GM10847 (cell line): ENCODE data around the gene HTT-AS.

Experiments used
- POLR2A ChIP-seq: IDR thresholded peaks from 2 replicates; pipeline ENCODE4 v1.6.1; 2011; ENCODE audit not compliant: insufficient read length; ENCODE audit errors: extremely low read depth

Gene HTT-AS

DNA sequence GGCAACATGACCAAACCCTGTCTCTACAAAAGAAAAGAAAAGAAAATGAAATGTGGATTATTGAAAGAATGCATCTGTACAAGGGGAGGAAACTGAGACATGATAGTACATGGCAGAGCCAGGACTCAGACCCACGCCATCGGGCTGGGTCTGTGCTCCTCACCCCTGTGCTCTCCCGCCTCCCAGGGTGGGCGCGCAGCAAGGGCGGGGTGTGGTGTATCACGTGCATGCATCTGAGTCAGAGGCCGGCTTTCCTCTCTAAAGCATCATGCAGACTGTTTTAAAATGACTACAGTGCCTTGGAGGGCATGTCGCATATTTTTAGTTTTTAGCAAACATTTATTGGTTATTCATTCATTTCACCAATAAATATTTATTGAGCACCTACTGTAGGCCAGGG, 47.8 kb downstream of the HTT-AS start:
- TF ChIP-seq POLR2A, result no peak

DNA sequence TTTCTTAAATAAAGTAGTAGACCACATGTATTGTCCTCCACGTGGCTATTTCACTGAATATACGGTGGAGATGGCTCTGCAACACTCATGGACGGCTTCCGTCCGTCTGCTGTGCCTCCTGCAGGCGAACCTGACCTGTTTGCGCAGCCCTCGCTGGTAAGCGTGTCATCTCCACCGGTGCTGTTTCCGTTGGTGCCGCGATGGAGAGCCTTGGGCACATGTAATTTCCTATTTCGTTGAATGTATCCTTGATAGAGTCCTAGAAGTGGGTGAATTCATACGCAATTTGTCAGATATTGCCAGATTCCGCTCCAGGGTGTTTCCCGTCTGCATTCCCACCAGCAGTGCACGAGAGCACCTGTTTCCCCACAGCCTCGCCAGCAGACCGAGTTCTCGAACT, 48.5 kb downstream of the HTT-AS start:
- TF ChIP-seq POLR2A, result no peak

DNA sequence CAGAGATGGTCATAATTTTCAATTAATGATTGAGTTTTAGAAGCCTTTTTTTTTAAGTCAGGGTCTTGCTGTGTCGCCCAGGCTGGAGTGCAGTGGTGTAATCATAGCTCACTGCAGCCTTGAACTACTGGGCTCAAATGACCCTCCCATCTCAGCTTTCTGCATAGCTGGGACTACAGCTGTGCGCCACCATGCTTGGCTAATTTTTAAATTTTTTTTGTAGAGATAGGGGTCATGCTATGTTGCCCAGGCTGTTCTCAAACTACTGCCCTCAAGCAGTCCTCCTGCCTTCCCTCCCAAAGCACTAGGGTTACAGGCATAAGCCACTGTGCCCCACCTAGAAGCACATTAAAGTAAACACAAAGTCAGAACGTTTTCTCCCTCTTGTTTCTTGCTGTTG, 51.7 kb downstream of the HTT-AS start:
- no peak for TF ChIP-seq POLR2A

DNA sequence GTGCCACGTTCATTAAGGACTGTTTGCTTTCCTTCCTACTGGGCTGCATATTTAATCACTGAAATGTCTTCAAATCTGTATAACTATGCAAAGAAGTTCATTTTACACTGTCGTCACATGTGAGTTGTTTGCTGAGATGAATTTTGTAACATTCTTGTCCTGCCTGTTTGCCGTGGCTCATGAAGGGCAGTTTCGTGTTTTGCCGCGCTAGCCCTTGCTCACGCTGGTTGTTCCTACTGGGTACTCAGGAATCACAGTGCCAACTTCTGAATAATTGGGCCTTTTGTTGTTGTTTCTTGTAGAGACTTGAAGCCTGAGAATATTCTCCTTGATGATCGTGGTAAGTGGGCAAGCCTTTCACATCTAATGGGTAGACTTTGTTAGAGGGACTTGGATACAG, 52.2 kb downstream of the HTT-AS start:
- no peak for TF ChIP-seq POLR2A

DNA sequence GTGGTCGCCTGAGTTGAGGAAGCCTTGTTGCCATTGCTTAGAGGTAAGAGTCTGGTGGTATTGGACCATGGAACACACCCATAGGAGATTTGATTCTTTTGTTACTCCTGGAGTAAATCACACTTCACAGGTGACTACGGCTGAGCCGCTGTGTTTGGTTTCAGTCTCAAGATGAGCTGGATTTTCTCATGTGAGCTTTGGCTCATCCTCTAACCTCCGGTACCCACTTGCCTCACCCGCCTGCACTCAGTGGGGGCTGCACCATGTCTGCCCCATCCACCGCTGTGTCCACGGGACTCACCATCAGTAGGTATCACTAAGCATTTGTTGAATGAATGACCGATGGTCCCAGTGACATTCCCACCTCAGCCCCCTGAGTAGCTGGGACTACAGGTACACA, 52.7 kb downstream of the HTT-AS start:
- no peak for TF ChIP-seq POLR2A

DNA sequence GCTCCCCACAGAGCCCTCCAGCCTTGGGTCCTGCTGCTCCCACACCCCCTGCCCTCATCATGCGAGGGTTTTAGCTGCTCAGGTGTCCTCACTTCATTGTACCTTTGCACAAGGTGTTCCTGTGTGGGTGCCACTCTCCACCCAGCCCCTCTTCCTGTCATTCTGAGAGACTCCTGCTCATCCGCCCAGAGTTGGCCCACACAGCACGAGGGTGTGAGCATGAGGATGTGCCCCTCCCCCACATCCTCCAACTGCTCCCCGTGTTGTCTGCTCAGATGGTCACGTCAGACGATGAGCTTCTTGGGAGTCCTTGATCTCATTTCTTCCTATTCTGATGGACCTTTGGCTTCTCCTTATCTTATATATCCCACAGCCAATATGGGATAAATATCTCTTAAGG, 53.2 kb downstream of the HTT-AS start:
- TF ChIP-seq POLR2A, result no peak

DNA sequence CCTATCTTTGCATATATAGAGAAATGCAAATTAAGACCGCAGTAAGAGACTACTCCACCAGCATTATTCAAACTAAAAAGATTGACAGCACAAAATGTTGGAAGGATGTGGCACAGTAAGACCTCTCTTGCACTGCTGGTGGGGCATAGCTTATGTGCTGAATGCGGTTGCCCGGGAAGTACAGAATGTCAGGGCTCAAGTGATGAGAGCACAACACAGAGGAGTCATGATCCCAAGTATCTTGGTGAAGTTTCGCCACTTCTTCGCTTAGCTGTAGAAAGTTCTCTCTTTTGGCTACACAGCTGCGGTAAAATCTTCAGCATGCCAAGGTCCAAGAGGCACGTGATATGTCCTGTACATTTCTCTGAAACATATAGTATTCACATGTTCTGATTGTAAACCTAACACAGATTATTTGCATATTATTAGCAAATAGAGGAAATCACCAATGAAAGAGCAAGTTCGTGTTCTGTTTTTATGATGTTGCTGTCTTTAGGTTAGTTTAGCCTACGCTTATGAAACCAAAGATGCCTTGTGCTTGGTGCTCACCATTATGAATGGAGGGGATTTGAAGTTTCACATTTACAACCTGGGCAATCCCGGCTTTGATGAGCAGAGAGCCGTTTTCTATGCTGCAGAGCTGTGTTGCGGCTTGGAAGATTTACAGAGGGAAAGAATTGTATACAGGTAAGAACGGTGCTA, 55.0 kb downstream of the HTT-AS start:
- TF ChIP-seq POLR2A, result no peak

DNA sequence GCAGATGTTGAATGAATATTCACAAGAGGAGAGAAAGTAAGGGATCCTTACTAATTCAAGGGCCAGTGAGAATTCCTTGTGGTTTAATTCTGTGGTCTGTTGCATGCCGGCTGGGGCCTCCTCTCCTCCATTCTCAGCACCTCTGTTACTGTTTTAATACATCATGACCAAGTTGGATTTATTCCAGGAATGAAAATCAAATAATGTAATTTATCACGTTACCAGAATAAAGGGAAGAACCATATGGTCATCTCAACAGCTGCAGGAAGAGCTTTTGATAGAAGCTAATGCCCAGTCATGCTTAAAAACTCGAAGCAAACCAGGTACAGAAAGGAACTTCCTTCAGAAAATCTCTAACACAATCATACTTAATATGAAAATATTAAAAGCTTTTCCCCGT, 56.8 kb downstream of the HTT-AS start:
- no peak for TF ChIP-seq POLR2A

DNA sequence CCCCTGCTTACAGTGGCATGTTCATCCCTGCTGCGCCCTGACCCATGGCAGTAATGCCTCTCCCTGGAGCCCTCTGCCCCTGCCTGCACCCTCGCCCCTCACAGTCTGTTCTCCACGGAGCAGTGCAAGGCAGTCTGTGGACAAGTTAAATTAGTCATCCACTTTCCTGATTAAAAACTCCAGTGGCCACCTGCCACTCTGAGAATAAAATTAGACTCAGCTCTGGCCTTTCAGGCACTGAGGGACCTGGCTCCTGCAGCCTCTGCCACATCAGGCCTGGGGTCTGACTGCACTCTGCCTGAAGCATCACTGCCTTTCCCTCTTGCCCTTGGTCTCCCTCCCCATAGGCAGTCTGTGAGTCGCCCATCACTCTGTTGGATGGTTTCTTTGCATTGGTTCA, 57.4 kb downstream of the HTT-AS start:
- no peak for TF ChIP-seq POLR2A

DNA sequence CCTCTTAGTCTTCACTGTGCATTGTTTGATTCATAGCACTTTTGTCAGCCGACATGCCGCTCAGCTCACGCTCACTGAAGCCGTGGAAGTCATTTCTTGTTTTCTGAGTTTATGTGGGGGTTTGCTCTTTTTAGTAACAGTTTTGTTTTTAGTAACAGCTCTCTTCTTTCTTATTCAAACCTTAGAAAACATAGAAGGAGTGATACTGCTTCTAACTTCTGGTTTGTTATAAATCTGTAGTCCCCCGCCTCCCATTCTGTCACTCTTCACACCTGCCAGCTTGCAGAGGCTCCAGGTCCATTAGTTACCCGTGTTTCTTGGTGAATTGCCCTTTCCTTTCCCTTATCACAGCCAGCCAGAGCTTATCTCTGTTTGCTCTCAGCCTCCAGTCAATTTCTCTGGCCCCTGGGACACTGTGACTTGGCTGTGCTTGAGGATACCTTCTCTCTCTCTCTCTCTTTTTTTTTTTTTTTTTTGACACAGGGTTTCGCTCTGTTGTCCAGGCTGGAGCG, 60.4 kb downstream of the HTT-AS start:
- no peak for TF ChIP-seq POLR2A
